K562 (cell line): ENCODE measurements around the gene TRIM13. TPM values are rescaled to one million over a fixed set of nuclear protein-coding genes. Genes with fewer than 3 reads are reported as not detected.
A peak's percentile ranks its signal among the peaks of the same experiment; 100 is the strongest.

Experiments used
- CEBPZ ChIP-seq: fragments of 150-350 bp; IDR thresholded peaks from 2 replicates; pipeline ENCODE4 v1.6.1; 2014; ENCODE audit warnings: low read depth, mild to moderate bottlenecking, low read length, borderline replicate concordance
- E4F1 ChIP-seq: fragments of 250-450 bp; sonication (Bioruptor Pico); IDR thresholded peaks from 2 replicates; pipeline ENCODE4 v1.5.0; 2021; ENCODE audit warnings: mild to moderate bottlenecking, borderline replicate concordance
- EWSR1 ChIP-seq: fragments of 450-650 bp; IDR thresholded peaks from 2 replicates; pipeline ENCODE4 v1.6.1; 2018; ENCODE audit warnings: borderline replicate concordance, mild to moderate bottlenecking, low read depth, moderate library complexity; ENCODE audit not compliant: partially characterized antibody
- GATAD2B ChIP-seq: fragments of 450-650 bp; IDR thresholded peaks from 2 replicates; pipeline ENCODE4 v1.6.1; 2017; ENCODE audit warnings: mild to moderate bottlenecking, borderline replicate concordance
- HDAC3 ChIP-seq: fragments of 450-650 bp; IDR thresholded peaks from 2 replicates; pipeline ENCODE4 v1.6.1; 2018; ENCODE audit warnings: borderline replicate concordance, mild to moderate bottlenecking, moderate library complexity; ENCODE audit not compliant: partially characterized antibody
- HMG20A ChIP-seq: fragments of 450-650 bp; formaldehyde crosslinking; conservative IDR thresholded peaks from 2 replicates; pipeline ENCODE4 v1.4.0; 2020; ENCODE audit warnings: mild to moderate bottlenecking, mixed read lengths
- KDM5B ChIP-seq: fragments of 200-600 bp; sonication (generic); IDR thresholded peaks from 2 replicates; pipeline ENCODE4 v1.6.1; 2012; ENCODE audit warnings: low read depth, mild to moderate bottlenecking, moderate library complexity, low read length, control low read depth, inconsistent platforms; ENCODE audit not compliant: insufficient replicate concordance
- MAFG ChIP-seq: fragments of 450-650 bp; conservative IDR thresholded peaks from 2 replicates; pipeline ENCODE4 v1.6.1; 2016; ENCODE audit warnings: missing genetic modification characterization, missing compliant biosample characterization
- NFIC ChIP-seq: fragments of 450-650 bp; IDR thresholded peaks from 2 replicates; pipeline ENCODE4 v1.6.1; 2017; ENCODE audit warnings: mild to moderate bottlenecking, inconsistent platforms
- NFRKB ChIP-seq: fragments of 450-650 bp; IDR thresholded peaks from 2 replicates; pipeline ENCODE4 v1.6.1; 2016; ENCODE audit warnings: low read depth
- PHF8 ChIP-seq: fragments of 200-600 bp; sonication (generic); IDR thresholded peaks from 2 replicates; pipeline ENCODE4 v1.6.1; 2012; ENCODE audit warnings: mixed run types, mild to moderate bottlenecking, inconsistent platforms, low read length, moderate library complexity, borderline replicate concordance
- RBM34 ChIP-seq: fragments of 200-400 bp; formaldehyde crosslinking; IDR thresholded peaks from 2 replicates; pipeline ENCODE4 v1.6.1; 2018; ENCODE audit warnings: low read length, borderline replicate concordance; ENCODE audit not compliant: insufficient read depth
- TAF7 ChIP-seq: fragments of 450-650 bp; IDR thresholded peaks from 2 replicates; pipeline ENCODE4 v1.6.1; 2016; ENCODE audit warnings: missing genetic modification characterization, missing compliant biosample characterization
- TCF15 ChIP-seq: fragments of 250-450 bp; sonication (Bioruptor Pico); IDR thresholded peaks from 2 replicates; pipeline ENCODE4 v1.8.0; 2022; ENCODE audit warnings: moderate library complexity, mild to moderate bottlenecking, inconsistent platforms
- UBTF ChIP-seq, 2 experiments: IDR thresholded peaks; 2 replicates each; pipeline ENCODE4 v1.6.1; 2012; ENCODE audit warnings: improper control_type of control experiment in 2 of 2, low read depth in 2 of 2, low read length in 2 of 2, borderline replicate concordance in 1 of 2
- ZBTB34 ChIP-seq: fragments of 250-450 bp; sonication (Bioruptor Pico); IDR thresholded peaks from 2 replicates; pipeline ENCODE4 v1.8.0; 2021; ENCODE audit warnings: mild to moderate bottlenecking, moderate library complexity
- polyA plus RNA-seq, 8 experiments: library from polyadenylated mRNA; depleted of rRNA in 4 of 8; stranded (reverse) in 5 of 8; unstranded in 3 of 8; fragments of >200 nt; fragmentation: Nextera tagmentation in 2 of 8; fragmentation: Illumina TruSeq in 1 of 8; extraction: Ambion mirVana in 2 of 8; extraction: Trizol in 1 of 8; gene quantifications; 2 replicates each; pipeline versions ENCODE4 v1.2.1 to v1.2.3, GENCODE V29; 2011 to 2014; ENCODE audit warnings: inconsistent platforms in 1 of 8, missing spikeins in 1 of 8
- total RNA-seq, 7 experiments: library from RNA; depleted of rRNA in 6 of 7; stranded (reverse); fragments of >200 nt in 6 of 7; fragmentation: Illumina TruSeq in 2 of 7; extraction: Trizol in 2 of 7; gene quantifications; 2 replicates each; pipeline versions ENCODE4 v1.2.1 to v1.2.3, GENCODE V29; 2011 to 2021; ENCODE audit warnings: low replicate concordance in 1 of 7

The TRIM13 gene
- total and polyA plus RNA-seq, 9 of the 15 experiments (the other 6 are each of a cell fraction or from before 2014, with no cell fraction given) = 12.1 to 30.6 (median 17.8) TPM

GRCh38 chr13:49996161-49996915 is 504 bp upstream of the TRIM13 start (continued):
- no peak for TF ChIP-seq E4F1 (CRISPR knock-in tag)
- TF ChIP-seq NFIC = peak; percentile 25; the same call in 1 of the 2 replicates
- 0 out of 4 replicates have a peak, but pooled peaks of 1 of the 2 experiments have one; percentile 38 for TF ChIP-seq UBTF (IDR thresholded peaks at IDR 0.05; ENCODE audit: borderline replicate concordance in 1 of 2, low read depth in 2 of 2, low read length in 2 of 2)
- TF ChIP-seq MAFG (tag) = no peak
- no peak for TF ChIP-seq RBM34
- no peak for TF ChIP-seq HMG20A
- TF ChIP-seq ZBTB34 = no peak
- TF ChIP-seq EWSR1 = no peak
- 0 out of 2 replicates have a peak, but pooled peaks have one; percentile 28 for TF ChIP-seq NFRKB
- peak; percentile 60; the same call in 1 of the 2 replicates for TF ChIP-seq PHF8
- TF ChIP-seq GATAD2B = peak; percentile 36; the same call in 1 of the 2 replicates
- TF ChIP-seq HDAC3 = no peak
- no peak for TF ChIP-seq TAF7 (tag)
- TF ChIP-seq KDM5B = peak; percentile 53
- TF ChIP-seq CEBPZ = no peak
- TF ChIP-seq TCF15 (CRISPR knock-in tag) = no peak
